Activated T-helper 9 cell treated with anti-CD3 and anti-CD28 coated beads, Interleukin-2, amount 50 U/mL, for 16 hours (primary cell): ENCODE measurements around the gene GADL1.

Source experiments
- DNase-seq: peaks from one replicate; pipeline ENCODE4 v3.0.0-alpha.2; 2020; ENCODE audit warnings: low read depth

The GADL1 gene

GRCh38 chr3:30760040-30760695 is 134.3 kb downstream of the GADL1 start:
- no peak for DNase-seq

GRCh38 chr3:30756218-30756617 is 138.2 kb downstream of the GADL1 start:
- no peak for DNase-seq

- DNase-seq: no peak
These were observed 140.0 kb downstream of the GADL1 start for GRCh38 chr3:30754426-30754825.

- DNase-seq: no peak
These were observed 140.7 kb downstream of the GADL1 start for GRCh38 chr3:30753766-30754165.

- DNase-seq: no peak
These were observed 141.5 kb downstream of the GADL1 start for GRCh38 chr3:30752970-30753369.

GRCh38 chr3:30752491-30752890 is 142.0 kb downstream of the GADL1 start:
- no peak for DNase-seq

GRCh38 chr3:30751610-30752299 is 142.7 kb downstream of the GADL1 start:
- DNase-seq: peak; percentile 27

GRCh38 chr3:30750967-30751366 is 143.5 kb downstream of the GADL1 start:
- DNase-seq: no peak

- DNase-seq: no peak
These were observed 145.2 kb downstream of the GADL1 start for GRCh38 chr3:30749230-30749629.

GRCh38 chr3:30747771-30748281 is 146.6 kb downstream of the GADL1 start:
- DNase-seq: no peak

GRCh38 chr3:30743641-30744317 is 150.7 kb downstream of the GADL1 start:
- DNase-seq: no peak

- no peak for DNase-seq
These were observed 151.5 kb downstream of the GADL1 start for GRCh38 chr3:30742796-30743619.

GRCh38 chr3:30741889-30742288 is 152.6 kb downstream of the GADL1 start:
- no peak for DNase-seq

GRCh38 chr3:30738605-30739004 is 155.9 kb downstream of the GADL1 start:
- no peak for DNase-seq

- no peak for DNase-seq
These were observed 156.5 kb downstream of the GADL1 start for GRCh38 chr3:30737743-30738499.

GRCh38 chr3:30733696-30734095 is 160.8 kb downstream of the GADL1 start:
- DNase-seq: no peak

GRCh38 chr3:30733209-30733608 is 161.3 kb downstream of the GADL1 start:
- no peak for DNase-seq

- no peak for DNase-seq
These were observed 163.5 kb downstream of the GADL1 start for GRCh38 chr3:30730967-30731366.

- DNase-seq: no peak
These were observed 164.5 kb downstream of the GADL1 start for GRCh38 chr3:30729936-30730335.

GRCh38 chr3:30729512-30729911 is 164.9 kb downstream of the GADL1 start:
- DNase-seq: no peak

GRCh38 chr3:30728143-30728542 is 166.3 kb downstream of the GADL1 start:
- no peak for DNase-seq
